OCI-LY1 (cell line): ENCODE measurements around the gene GPR139.

Experiments used
- H2AFZ ChIP-seq: fragments of 200-600 bp; sonication (generic), shearing (Covaris generic); 2 replicates; pipeline ENCODE4 v1.6.0; 2014; ENCODE audit warnings: antibody characterized with exemption, mild to moderate bottlenecking, low read length
- H3F3A ChIP-seq: fragments of 200-600 bp; sonication (generic), shearing (Covaris generic); 2 replicates; pipeline ENCODE4 v1.6.0; 2014; ENCODE audit warnings: mild to moderate bottlenecking, antibody characterized with exemption, low read length, moderate library complexity; ENCODE audit not compliant: insufficient read depth
- H3K27ac ChIP-seq: fragments of 200-600 bp; sonication (generic); 2 replicates; pipeline ENCODE4 v1.5.1; 2014; ENCODE audit warnings: low read length, mixed run types, mild to moderate bottlenecking, low read depth; ENCODE audit not compliant: poor library complexity, severe bottlenecking
- H3K27me3 ChIP-seq: fragments of 200-600 bp; sonication (generic); 2 replicates; pipeline ENCODE4 v1.6.0; 2014; ENCODE audit warnings: antibody characterized with exemption, mild to moderate bottlenecking, low read length, moderate library complexity; ENCODE audit not compliant: insufficient read depth
- H3K36me3 ChIP-seq: fragments of 200-600 bp; sonication (generic); 2 replicates; pipeline ENCODE4 v1.6.1; 2014; ENCODE audit warnings: mild to moderate bottlenecking, antibody characterized with exemption, low read length, moderate library complexity, mixed read lengths; ENCODE audit not compliant: insufficient read depth
- H3K4me1 ChIP-seq: fragments of 200-600 bp; sonication (generic); 2 replicates; pipeline ENCODE4 v1.5.1; 2014; ENCODE audit warnings: mild to moderate bottlenecking, low read length, moderate library complexity; ENCODE audit not compliant: insufficient read depth, severe bottlenecking
- H3K4me2 ChIP-seq: fragments of 200-600 bp; sonication (generic), shearing (Covaris generic); 2 replicates; pipeline ENCODE4 v1.6.1; 2014; ENCODE audit warnings: low read length
- H3K4me3 ChIP-seq: fragments of 200-600 bp; sonication (generic); 2 replicates; pipeline ENCODE4 v1.5.1; 2014; ENCODE audit warnings: low read length, low read depth, mild to moderate bottlenecking, mixed read lengths; ENCODE audit not compliant: poor library complexity, severe bottlenecking
- H3K79me2 ChIP-seq: fragments of 200-600 bp; shearing (Covaris generic); 2 replicates; pipeline ENCODE4 v1.6.1; 2016; ENCODE audit warnings: mixed run types, low read length, mixed read lengths; ENCODE audit not compliant: insufficient read depth
- H3K9ac ChIP-seq: fragments of 200-600 bp; sonication (generic), shearing (Covaris generic); 2 replicates; pipeline ENCODE4 v1.6.1; 2014; ENCODE audit warnings: mild to moderate bottlenecking, low read length, mixed read lengths
- H3K9me2 ChIP-seq: fragments of 200-600 bp; sonication (generic), shearing (Covaris generic); 2 replicates; pipeline ENCODE4 v1.6.1; 2014; ENCODE audit warnings: low read depth, mild to moderate bottlenecking, low read length, mixed read lengths
- H3K9me3 ChIP-seq: fragments of 200-600 bp; shearing (Covaris generic); 2 replicates; pipeline ENCODE4 v1.6.1; 2014; ENCODE audit warnings: low read length, mixed read lengths
- H4K20me1 ChIP-seq: fragments of 200-600 bp; sonication (generic), shearing (Covaris generic); 2 replicates; pipeline ENCODE4 v1.6.0; 2016; ENCODE audit warnings: mild to moderate bottlenecking, low read length; ENCODE audit not compliant: insufficient read depth
- EZH2 ChIP-seq: fragments of 200-600 bp; sonication (generic), shearing (Covaris generic); IDR thresholded peaks from 2 replicates; pipeline ENCODE4 v1.8.0; 2017; ENCODE audit warnings: borderline replicate concordance, mixed run types, mild to moderate bottlenecking, antibody characterized with exemption, low read length, moderate library complexity, mixed read lengths
- TF ChIP-seq, protein P1 (sequence below): fragments of 200-600 bp; sonication (generic), shearing (Covaris generic); IDR thresholded peaks from 2 replicates; pipeline ENCODE4 v1.5.1; 2017; ENCODE audit warnings: mild to moderate bottlenecking, antibody characterized with exemption, low read length, moderate library complexity, mixed read lengths

GPR139 gene

DNA sequence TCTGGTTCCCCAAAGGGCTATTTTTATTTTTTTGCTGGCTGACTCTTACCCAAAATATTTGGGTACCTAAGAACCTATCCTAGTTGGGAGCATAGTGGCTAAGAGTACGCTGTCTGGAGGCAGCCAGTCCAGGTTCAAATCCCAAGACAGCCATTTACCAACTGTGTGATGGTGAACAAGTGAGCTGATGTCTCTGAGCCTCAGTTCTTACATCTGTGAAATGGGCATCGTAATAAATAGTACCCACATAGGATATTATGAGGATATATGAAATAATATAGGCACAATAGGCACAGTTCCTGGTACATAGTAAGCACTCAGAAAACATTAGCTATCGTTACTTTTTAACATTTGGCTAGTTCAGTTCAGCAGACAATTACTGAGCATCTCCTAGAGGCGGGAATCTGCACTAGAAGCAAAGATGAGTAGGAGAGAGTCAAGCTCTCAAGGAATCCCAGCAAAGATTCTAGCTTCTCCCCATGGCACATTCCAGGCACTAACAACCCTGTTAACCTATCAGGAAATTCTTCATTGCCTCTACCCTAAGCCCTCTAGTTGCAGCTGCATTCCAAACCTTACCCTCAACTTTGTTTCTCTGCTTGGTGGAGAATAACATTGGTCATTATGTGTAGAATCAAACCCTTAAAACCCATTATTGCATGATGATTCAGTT, 31.6 kb downstream of the GPR139 start:
- Histone ChIP-seq H3K4me1 (no peaks in the 10 kb centered on the region), H3K9me2 (no peaks in the 10 kb centered on the region), H3K4me3 (no peak overlapping the region), H3K9ac (no peak overlapping the region), H3F3A (no peaks in the 10 kb centered on the region), H3K9me3 (no peaks in the 10 kb centered on the region), H3K27me3 (no peaks in the 10 kb centered on the region), H3K36me3 (no peaks in the 10 kb centered on the region), H2AFZ (no peak overlapping the region), H3K79me2 (no peaks in the 10 kb centered on the region), H3K4me2 (no peak overlapping the region), H3K27ac (no peak overlapping the region), H4K20me1 (no peaks in the 10 kb centered on the region)
- no peak for TF ChIP-seq EZH2
- TF ChIP-seq, protein P1, sequence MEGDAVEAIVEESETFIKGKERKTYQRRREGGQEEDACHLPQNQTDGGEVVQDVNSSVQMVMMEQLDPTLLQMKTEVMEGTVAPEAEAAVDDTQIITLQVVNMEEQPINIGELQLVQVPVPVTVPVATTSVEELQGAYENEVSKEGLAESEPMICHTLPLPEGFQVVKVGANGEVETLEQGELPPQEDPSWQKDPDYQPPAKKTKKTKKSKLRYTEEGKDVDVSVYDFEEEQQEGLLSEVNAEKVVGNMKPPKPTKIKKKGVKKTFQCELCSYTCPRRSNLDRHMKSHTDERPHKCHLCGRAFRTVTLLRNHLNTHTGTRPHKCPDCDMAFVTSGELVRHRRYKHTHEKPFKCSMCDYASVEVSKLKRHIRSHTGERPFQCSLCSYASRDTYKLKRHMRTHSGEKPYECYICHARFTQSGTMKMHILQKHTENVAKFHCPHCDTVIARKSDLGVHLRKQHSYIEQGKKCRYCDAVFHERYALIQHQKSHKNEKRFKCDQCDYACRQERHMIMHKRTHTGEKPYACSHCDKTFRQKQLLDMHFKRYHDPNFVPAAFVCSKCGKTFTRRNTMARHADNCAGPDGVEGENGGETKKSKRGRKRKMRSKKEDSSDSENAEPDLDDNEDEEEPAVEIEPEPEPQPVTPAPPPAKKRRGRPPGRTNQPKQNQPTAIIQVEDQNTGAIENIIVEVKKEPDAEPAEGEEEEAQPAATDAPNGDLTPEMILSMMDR, result no peak

DNA sequence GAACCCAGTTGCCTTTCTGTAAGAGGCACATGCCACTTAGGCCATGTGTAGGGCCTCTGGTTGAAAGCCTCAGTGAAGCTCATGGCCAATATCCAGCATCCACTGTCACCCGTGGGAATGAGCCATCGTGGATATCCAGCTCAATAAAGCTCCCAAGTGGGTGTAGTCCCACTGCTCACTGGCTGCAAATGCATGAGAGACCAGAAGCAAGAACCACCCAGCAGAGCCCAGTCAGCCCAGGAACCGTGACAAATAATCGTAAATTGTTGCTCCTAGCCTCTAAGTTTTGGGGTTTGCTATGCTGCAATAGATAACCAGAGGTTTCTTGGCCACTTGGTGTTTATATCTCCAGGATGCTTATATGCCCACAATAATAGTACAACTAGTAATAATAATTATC, 33.7 kb downstream of the GPR139 start:
- H3K4me1 ChIP-seq, result no peaks in the 10 kb centered on the region
- H3K9ac ChIP-seq, result no peak overlapping the region
- no peak overlapping the region for H3K4me2 ChIP-seq
- H3K36me3 ChIP-seq, result no peaks in the 10 kb centered on the region
- no peaks in the 10 kb centered on the region for H3K79me2 ChIP-seq
- H3K27me3 ChIP-seq, result no peaks in the 10 kb centered on the region
- no peak overlapping the region for H3K27ac ChIP-seq
- TF ChIP-seq, protein P1, result no peak
- no peak for TF ChIP-seq EZH2
- no peak overlapping the region for H2AFZ ChIP-seq
- no peak overlapping the region for H3K4me3 ChIP-seq
- H3K9me2 ChIP-seq, result no peaks in the 10 kb centered on the region
- H3K9me3 ChIP-seq, result no peaks in the 10 kb centered on the region
- no peaks in the 10 kb centered on the region for H4K20me1 ChIP-seq
- no peaks in the 10 kb centered on the region for H3F3A ChIP-seq

DNA sequence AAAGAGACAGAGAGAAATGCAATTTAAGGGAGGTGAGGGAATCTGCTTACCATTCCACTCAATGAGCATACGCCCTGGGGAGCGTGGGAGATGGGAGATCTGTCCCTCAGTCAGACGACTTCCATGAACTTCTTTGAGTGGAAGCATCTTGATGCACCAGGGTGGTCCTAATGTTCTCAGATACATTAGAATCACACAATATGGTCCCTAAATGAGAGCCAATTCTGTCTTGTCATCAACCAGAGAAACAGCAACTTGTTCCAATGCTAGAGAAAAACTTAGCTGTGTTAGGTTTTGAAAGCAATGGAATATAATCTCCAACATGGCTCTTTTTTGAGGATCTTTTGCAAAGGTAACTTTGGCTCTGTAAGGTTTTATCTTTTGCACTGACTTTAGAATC, 44.1 kb downstream of the GPR139 start:
- Histone ChIP-seq H3K4me2 (no peak overlapping the region), H3K4me1 (no peaks in the 10 kb centered on the region), H3K79me2 (no peaks in the 10 kb centered on the region), H3K27ac (no peak overlapping the region), H3K4me3 (no peak overlapping the region), H2AFZ (no peak overlapping the region), H3K27me3 (no peaks in the 10 kb centered on the region; the same call in 1 of the 2 replicates), H3K9ac (no peak overlapping the region), H3F3A (no peaks in the 10 kb centered on the region), H3K9me3 (no peaks in the 10 kb centered on the region), H4K20me1 (no peaks in the 10 kb centered on the region), H3K9me2 (no peaks in the 10 kb centered on the region), H3K36me3 (no peaks in the 10 kb centered on the region)
- TF ChIP-seq, protein P1, result no peak
- no peak for TF ChIP-seq EZH2
